ENCODE results near the gene NFE2L1.
"Not testable (repeated sequence)": the region's sequence is repeated elsewhere in the genome, so short reads cannot be mapped to it uniquely, and the experiment has no call there.

The NFE2L1 gene

DNA sequence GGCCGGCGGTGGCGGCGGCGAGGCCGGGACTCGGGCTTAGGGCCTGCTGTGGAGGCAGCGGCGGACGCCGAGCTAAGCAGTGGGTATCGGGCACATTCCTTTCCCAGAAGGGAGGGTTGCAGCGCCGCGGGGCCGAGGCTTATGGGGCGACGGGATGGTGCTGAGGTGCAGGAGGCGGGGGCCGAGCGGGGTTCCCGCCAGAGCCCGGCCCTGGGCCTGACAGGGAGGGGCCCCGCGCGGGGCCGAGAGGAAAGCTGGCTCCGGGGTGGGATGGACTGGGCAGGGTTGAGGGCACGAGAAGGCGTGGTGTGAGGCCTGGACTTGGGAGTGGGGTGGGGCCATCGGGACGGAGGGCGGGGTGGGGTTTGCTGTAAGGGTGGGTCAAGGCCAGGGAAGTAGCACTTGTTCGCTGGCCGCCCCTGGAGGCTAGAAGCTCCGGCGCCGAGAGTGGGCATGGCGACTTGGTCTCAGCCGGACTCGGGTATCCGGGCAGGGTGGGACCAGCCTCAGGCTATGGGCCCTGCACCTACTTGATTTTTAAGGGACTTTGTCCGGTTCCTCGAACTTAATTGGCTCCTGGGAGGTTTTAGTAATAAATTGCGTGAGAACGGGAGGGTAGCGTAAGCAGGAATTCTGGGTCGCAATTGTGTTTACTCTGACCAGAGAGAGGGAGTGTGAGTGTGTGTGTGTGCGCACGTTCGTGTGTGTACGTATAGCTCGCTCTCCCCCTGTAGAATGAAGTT is 396 bp downstream of the NFE2L1 start:
- DNase-seq: peak; percentile 69

DNA sequence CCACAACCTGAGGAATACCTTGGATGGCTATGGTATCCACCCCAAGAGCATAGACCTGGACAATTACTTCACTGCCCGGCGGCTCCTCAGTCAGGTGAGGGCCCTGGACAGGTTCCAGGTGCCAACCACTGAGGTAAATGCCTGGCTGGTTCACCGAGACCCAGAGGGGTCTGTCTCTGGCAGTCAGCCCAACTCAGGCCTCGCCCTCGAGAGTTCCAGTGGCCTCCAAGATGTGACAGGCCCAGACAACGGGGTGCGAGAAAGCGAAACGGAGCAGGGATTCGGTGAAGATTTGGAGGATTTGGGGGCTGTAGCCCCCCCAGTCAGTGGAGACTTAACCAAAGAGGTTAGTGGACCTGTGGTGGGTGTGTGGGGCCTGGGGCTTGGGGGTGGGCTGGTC is 3.1 kb downstream of the NFE2L1 start:
- DNase-seq: no peak

DNA sequence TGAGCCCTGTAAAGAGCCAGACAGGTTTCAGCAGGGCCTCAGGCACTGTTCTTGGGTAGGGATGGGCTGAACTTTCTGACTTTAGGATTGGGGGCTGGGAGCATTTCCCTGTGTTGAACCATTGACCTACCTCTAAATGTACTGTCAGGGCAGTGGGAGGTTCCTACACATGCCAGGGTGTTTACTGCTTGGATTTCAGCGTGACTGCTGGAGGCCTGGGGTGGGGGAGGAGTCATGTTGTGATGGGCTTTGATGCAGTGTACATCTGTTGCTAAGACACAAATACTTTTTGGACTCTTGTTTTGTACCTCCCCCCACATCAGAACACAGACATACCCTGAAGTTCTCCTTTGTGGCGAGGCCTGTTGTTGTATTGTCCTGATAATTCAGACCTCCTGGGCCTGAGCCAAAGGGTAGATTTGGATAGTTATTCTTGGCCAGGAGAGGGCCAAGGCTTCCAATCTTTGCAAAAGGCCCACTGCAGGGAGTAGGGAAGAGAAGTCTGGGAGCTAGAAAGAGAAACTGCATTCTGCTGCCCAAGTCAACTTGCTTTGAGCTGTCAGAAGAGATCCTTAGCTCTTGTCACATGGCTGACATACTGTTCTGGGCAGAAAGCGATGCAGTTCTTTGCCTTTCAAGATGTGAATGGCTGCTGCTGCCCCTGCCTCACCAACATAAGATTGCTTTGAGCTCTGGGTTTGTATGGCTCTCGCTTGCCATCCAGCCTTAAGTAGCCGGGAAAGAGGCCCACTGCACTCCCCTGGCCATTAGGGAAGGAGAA is 3.7 kb downstream of the NFE2L1 start:
- no peak for DNase-seq

DNA sequence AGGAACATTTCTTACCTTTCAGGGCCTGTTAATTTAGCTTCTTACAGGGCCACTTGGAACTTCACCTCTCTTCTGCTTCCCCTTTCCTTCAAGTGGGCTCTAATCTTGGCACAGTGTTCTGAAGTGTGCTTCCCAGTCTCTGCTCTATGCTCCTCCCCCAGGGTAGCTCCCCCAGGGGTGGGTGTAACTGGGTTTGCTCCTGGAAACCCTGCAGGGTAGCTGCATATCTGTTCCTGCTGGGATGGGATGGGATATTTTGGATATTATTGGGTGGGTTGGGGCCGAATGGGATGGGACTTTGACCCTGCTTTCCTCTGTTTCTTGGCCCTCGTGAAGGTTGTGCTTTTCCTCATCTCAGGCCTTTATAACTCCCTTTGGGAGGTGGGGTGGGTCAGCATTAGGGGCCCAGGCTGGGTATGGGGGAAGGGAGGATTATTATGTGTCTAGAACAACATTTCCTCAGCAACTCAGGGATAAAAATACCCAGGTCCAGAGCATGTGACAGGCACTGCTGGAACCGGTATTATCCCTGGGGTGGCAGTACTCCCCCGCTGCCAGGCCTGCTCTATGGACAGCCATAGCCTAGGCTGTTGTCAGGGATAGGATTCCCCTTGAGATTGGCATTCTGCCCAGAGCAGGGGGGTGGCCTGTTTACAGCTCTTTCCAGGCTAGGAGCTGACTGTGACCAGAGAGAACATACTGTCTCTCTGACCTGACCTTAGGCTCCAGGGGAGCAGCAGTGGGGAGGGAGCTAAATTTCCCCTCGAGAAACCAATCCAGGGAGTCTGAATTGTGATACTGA is 5.0 kb downstream of the NFE2L1 start:
- no peak for DNase-seq

DNA sequence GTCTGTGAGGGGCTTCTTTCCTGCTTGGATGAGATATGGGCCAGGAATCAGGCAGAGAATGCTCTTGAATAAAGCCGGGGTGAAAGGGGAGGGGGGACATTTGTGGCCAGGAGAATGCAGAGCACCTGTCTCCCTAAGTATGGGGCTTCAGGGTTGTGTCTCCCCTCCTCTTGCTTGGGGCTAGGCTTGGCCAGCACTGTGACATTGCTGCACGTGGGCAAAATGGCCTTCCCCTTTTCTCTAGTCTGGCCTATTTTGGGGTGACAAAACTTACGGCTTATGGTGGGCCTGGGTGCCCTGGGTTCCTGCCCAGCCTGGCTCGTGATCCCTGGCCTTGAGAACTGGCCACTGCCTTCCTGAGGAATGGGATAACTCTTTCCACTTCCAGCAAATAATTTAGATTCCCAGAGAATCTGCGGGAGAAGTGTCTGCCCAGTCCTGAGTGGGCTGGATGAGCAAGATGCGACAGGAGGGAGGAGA is 5.6 kb downstream of the NFE2L1 start:
- DNase-seq: no peak

DNA sequence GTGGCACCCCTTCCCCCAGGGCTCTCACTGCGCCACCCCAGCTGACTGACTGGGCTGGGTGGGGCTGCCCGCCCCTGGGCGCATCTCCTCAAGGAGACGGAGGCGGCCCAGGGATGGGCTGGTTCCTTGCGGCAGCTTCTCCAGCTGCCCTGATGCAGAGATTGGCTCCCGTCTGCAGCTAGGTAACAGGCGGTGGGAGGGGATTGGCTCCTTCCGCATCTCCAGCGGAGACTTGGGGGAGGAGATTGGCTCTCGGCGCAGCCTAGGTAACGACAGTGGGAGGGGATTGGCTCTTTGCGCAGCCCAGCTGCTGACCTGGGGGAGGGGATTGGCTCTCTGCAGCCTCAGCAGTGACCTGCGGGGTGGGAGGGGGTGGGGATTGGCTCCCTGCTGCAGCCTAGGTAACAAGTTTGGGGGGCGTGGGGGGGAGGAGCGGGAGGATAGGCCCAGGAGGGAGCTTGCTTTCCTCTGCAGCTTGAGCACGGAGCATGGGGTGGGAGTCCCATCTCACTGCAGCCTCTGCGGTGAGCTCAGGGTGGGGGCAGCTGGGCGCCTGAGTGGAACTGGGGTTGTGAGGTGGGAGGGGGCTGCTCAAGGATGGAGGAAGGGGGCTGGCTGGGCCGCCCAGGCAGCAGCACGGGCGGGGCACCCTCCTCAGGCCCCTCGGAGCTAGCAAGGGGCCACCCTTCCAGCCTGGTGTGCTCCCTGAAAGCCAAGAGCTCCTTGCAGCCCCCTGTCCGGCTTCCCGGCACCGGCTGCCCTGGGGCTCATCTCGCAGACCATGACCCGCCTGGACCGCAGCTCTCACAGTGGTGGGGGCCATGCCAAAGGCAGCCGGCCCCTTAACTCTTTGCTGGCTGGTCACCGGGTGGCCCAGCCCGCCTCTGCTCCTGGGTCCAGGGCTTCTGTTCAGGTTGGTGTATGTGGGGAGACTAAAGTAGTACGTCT is 6.4 kb downstream of the NFE2L1 start:
- DNase-seq: no peak

DNA sequence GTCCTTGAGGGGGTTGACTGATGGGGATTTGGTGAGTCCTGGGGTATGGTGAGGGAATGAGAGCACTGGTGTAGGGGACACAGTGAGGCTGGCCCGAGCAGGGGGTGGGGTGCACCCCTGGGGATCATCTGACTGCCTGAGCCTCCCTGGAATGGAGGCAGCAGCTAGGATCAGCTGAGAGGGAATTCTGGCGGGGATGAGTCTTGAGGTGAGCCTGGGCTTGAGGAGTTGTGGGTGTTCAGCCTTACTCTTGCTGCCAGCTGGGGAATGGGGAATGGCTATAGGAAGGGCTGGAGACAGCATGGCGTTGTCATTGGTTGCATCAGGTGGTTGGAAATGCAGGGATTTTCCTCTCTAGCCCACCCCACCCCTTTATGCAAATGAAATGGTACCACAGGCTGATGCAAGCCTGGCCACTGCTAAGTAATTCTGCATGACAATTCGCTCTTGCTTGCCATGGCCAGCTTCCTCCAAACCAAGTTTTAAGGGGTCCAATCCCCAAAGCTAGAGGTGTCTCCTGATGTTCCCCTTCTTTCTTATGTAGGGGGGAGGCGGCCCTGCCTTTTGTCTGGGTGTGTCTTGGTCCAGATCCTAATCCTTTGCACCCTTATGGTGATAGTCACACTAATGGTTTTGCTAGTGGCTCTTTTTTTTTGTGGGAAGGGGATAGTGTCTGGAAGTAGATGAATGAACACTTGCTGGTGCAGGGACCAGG is 7.5 kb downstream of the NFE2L1 start:
- peak; percentile 36 for DNase-seq

DNA sequence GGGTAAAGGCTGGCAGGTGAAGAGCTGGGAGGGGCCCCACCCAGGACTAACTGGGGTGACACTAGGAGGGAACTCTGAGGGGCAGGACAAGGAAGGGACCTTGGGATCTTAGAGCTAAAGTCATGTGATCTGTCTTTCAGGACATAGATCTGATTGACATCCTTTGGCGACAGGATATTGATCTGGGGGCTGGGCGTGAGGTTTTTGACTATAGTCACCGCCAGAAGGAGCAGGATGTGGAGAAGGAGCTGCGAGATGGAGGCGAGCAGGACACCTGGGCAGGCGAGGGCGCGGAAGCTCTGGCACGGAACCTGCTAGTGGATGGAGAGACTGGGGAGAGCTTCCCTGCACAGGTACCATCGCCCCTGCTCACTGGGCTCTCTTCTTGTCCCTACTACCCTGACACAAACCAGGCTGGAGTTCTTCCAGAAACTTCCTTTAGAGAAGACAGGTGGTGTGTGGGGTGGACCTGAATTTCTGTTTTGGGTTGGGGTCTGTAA is 8.1 kb downstream of the NFE2L1 start:
- DNase-seq: no peak

DNA sequence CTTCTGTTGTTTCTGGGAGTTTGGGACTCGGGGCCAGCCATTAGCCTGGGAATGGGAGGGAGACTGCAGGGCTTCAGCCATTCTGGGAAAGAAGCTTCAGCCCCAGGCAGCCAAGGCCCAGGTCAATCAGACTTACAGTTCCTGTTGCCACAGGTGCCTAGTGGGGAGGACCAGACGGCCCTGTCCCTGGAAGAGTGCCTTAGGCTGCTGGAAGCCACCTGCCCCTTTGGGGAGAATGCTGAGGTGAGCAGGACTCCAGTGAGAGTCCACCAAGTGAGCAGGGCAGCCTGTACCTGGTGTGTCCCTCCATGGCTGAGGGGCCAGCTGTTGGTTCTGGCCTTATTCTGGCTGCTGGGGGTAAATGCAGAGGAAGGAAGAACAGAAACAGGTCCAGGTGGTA is 8.7 kb downstream of the NFE2L1 start:
- DNase-seq: no peak

DNA sequence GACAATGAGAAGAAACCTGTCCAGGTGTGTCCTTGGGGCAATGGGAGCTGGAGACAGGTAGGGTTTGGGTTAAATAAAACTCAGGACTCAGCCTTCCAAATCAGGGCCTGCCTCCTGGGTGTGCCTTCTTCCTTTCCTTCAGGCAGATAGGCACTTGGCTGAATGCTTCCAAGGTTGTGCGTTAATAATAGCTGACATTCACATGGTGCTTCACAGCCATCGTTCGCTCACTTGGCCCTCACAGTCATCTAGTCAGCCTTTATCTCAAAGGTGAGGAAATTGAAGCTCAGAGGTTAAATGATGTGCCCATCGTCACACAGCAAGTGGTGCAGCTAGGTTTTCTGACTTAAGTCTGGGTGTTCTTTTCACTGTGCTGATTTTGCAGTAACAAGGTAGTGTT is 9.5 kb downstream of the NFE2L1 start:
- DNase-seq: no peak

DNA sequence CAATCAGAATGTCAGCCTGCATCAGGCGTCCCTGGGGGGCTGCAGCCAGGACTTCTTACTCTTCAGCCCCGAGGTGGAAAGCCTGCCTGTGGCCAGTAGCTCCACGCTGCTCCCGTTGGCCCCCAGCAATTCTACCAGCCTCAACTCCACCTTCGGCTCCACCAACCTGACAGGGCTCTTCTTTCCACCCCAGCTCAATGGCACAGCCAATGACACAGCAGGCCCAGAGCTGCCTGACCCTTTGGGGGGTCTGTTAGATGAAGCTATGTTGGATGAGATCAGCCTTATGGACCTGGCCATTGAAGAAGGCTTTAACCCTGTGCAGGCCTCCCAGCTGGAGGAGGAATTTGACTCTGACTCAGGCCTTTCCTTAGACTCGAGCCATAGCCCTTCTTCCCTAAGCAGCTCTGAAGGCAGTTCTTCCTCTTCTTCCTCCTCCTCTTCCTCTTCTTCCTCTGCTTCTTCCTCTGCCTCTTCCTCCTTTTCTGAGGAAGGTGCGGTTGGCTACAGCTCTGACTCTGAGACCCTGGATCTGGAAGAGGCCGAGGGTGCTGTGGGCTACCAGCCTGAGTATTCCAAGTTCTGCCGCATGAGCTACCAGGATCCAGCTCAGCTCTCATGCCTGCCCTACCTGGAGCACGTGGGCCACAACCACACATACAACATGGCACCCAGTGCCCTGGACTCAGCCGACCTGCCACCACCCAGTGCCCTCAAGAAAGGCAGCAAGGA is 10.4 kb downstream of the NFE2L1 start:
- no peak for DNase-seq

DNA sequence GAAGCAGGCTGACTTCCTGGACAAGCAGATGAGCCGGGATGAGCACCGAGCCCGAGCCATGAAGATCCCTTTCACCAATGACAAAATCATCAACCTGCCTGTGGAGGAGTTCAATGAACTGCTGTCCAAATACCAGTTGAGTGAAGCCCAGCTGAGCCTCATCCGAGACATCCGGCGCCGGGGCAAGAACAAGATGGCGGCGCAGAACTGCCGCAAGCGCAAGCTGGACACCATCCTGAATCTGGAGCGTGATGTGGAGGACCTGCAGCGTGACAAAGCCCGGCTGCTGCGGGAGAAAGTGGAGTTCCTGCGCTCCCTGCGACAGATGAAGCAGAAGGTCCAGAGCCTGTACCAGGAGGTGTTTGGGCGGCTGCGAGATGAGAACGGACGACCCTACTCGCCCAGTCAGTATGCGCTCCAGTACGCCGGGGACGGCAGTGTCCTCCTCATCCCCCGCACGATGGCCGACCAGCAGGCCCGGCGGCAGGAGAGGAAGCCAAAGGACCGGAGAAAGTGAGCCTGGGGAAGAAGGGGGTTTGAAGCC is 11.0 kb downstream of the NFE2L1 start:
- DNase-seq: no peak

DNA sequence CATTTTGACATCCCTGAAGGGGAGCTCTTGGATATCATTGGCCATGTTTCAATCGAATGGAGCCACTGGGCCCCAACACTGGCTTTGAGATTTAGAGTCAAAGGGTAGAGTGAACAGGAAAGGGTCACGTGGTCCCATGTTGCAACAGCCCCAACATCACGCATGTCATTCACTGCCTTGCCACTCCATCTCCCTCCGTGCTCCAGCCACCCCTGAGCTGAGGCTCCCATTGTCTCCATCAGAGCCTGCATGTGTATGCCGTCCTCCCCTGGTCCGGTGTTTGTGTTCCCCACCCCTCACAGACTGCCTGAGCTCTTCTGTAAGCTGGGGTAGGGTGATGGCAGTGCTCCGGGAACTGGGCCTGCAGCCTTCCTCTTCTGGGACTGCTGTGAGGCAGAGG is 12.1 kb downstream of the NFE2L1 start:
- peak; percentile 36 for DNase-seq

DNA sequence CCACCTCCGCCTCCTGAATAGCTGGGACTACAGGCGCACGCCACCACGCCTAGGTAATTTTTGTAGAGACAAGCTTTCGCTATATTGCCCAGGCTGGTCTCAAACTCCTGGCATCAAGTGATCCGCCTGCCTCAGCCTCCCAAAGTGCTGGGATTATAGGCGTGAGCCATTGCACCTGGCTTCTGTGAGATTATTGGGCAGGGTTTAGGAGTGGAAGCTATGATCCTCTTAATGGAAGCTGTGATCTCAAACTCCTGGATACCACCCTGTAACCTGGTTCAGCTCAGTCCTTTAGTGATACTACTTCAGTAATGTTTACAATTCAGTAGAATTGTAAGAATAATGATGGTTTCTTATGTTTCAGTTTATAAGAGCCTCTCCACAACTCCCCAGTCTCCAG is 14.1 kb downstream of the NFE2L1 start:
- DNase-seq: no peak

DNA sequence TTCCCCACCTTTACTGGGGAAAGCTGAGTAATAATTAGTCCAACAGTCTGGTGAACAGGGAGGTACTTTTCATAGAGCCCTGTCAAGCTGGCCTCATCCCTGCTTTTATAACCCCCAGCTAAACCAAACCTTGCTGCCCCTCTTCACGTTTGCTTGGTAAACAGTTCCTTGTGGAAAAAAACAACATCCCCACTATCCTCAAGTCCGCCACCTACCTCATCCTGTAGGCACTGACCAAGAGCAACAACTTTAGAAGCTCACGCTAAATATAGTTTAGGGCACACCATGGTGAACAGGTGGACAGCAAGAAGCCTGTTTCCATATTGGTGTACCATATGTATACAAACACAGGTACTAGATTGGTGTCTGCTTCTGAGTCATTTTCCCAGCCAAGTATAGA is 16.5 kb downstream of the NFE2L1 start:
- DNase-seq: no peak

DNA sequence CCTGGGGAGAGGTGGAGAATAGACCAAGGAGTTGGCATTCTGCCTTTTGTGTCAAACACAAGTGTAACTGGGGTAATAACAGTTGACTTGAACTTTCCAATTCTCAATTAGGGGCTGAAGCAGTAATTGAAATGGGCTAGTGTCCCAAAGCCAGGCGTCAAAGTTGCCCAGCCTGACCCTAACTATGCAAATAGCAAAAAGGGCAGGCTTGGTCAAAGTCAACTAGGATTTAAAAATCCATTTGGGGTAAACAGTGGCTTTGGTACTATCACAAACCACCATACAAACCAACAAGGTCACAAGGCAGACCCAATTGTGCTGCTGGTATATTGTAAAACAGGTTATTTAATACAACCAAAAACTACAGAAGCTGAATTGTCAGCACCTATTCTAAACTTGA is 18.0 kb downstream of the NFE2L1 start:
- no peak for DNase-seq

DNA sequence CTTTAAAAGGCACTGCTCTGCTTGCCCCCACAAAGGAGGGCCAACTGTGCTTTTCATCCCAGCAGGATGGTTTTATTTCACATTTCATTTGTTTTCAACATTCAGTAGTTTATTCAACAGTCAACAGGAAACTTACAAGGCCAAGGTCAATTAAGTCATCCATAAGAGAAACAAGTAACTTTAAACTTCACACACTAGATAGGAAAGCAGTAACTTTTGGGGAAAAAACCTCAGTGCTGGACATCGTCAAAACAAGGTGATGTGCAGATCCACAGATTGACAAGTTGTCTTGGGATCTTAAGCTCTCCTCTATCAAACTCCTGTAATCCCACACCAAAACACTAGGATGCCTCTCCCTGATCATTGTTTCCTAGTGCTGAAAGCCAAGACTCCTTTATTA is 18.5 kb downstream of the NFE2L1 start:
- DNase-seq: no peak

DNA sequence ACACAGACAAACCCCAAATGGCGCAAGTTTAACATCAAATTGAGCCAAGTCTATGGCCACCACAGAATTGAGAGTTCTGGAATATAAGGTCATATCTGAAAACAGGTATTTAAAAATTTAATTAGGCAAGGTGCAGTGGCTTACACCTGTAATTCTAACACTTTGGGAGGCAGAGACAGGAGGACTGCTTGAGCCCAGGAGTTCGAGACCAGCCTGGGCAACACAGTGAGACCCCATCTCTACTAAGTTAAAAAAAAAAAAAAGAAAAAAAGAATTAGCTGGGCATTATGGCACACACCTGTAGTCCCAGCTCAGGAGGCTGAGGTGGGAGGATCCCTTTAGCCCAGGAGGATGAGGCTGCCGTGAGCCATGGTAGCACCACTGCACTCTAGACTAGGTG is 19.1 kb downstream of the NFE2L1 start:
- no peak for DNase-seq

DNA sequence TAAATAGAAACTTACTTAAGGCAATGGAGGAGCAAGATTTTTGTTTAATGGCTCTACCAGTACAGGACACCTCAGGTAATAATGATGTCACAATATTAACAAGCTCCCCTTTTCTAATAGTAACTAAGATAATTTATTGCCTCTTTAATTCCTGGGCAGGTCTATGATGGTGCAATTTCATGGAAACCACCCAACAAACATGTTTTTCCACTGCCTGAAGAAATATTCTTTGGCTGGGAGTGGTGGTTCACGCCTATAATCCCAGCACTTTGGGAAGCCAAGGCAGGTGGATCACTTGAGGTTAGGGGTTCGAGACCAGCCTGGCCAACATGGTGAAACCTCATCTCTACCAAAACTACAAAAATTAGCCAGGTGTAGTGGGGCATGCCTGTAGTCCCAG is 19.6 kb downstream of the NFE2L1 start:
- DNase-seq: not testable (repeated sequence)

DNA sequence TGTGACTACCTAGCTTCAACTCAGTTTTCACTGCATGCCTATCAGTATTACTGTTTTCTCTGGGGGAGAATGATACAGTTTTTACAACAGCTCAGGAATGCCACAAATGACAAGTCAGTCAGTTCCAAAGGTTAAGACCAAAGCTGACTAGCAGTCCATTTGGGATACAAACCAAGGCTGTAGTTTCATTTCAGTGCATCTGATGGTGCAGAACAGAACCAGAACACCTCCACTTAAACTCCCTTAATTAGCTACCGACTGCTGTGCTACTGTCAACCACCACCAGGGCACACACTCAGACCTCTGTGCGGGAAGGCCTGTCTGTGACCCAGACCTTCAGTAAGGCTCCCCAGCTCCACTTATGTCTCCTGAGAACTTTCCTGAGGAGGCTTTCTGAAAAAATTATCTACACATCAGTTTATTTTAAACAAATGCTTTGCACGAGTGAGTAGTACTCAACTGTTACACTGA is 20.4 kb downstream of the NFE2L1 start:
- DNase-seq: no peak

Data from MV-4-11 (cell line).